GM18951 (cell line): ENCODE measurements around the gene NCOA5.

Source experiments
- POLR2A ChIP-seq: IDR thresholded peaks from 4 replicates; pipeline ENCODE4 v1.6.1; 2011; ENCODE audit warnings: mild to moderate bottlenecking; ENCODE audit not compliant: insufficient read length, insufficient read depth; ENCODE audit errors: extremely low read depth
- in situ Hi-C: fragments of 300-500 bp; cut with MboI; formaldehyde crosslinking; loops from one replicate; pipeline ENCODE4 v1.12.0; 2022; ENCODE audit warnings: low sequenced_read_pairs, mixed read lengths, inconsistent platforms; ENCODE audit not compliant: unreplicated experiment

The NCOA5 gene

GRCh38 chr20:46089417-46090388 is at the start of gene NCOA5:
TSS of gene NCOA5 (minus strand) at chr20:46089962. CDS start at chr20:46079424, 10,538 bp downstream.
- TF ChIP-seq POLR2A = peak; percentile 98
- in situ Hi-C loops = no loop called here

GRCh38 chr20:46139266-46139889 is 49.6 kb upstream of the NCOA5 start:
- no peak for TF ChIP-seq POLR2A
- in situ Hi-C loops = no loop called here

GRCh38 chr20:46137816-46138215 is 48.1 kb upstream of the NCOA5 start:
- in situ Hi-C loops = no loop called here
- TF ChIP-seq POLR2A = no peak

DNA sequence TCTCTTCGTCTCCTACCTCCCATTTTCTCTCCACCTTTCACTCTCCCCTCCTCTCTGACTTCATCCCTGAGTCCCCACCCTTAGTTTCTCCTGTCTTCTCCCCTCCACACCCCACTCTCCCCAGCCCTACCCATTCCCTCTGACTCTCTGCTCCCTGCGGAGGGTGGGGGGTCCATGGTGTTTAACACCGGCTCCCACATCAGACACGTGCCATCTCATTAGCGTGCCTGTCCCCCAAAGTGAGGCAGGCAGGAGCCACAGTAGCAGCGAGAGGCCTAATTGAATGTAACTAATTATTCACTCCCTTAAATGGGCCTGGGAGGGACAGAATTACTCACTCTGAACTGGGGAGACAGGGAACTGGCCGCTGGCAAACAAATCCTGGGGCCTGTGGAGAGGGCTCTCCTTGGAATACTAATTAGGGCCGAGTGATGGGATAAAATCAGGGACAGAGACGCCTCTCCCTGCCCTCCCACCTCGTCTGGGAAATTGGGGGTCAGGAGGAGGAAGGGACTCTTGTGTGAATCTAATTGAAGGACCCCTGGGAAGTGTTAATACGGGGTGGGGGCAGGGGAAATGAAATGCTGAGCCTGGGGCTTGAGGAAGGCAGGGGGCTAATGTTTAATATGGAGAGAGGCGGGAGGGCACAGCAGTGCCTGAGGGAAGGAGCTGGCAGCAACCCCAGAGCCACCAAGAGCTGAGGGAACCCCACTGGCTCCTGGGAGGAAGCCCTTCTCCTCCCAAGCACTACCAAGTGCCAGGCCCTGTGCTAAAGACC is 46.3 kb upstream of the NCOA5 start:
- in situ Hi-C loops = no loop called here
- TF ChIP-seq POLR2A = no peak

DNA sequence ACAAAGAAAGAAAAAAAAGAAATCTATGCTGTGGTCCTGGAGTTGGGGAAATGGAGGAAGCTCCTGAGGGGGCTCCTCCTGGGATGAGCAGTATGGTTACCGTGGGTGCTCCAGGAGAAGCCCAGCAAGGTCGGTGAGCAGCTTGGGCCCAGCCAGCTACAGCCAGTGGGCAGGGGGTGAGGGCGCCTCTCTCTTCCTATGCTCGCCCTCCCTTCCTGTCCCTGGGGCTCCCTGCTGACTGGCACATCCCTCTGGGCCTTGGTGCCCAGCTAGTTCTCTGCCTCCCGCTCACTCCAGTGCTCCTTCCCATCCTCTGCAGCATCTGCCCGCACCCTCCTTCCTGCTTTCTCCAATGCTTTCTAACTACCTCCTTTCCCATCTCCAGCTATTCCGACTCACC is 45.0 kb upstream of the NCOA5 start:
- in situ Hi-C loops = no loop called here
- TF ChIP-seq POLR2A = no peak

DNA sequence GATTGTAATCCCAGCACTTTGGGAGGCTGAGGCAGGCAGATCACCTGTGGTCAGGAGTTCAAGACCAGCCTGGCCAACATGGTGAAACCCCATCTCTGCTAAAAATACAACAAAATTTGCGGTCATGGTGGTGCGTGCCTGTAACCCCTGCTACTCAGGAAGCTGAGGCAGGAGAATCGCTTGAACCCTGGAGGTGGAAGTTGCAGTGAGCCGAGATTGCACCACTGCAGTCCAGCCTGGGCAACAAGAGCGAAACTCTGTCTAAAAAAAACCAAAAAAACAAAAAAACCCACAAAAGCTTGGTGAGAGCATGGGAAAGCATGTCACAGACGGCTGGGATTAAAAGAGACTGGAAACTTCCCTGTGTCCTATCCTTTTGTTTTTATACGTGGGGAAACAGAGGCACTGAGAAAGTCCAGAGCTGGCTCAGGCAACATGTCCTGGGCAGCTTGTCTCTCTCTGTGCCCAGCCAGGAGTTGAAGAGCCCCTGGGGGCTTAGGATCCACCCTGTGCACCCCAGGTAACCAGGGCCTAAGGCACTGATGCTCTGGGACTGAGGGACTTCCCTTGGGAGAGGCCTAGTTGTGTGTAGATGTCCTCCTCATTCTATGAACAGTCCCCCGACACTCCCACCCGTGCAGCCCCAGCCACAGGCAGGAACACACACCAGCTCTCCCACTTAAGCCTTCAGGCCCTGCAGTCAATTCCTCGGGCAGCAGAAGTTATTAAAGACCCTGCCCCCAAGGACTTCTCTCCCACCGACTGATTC is 44.3 kb upstream of the NCOA5 start:
- in situ Hi-C loops = no loop called here
- TF ChIP-seq POLR2A = no peak

DNA sequence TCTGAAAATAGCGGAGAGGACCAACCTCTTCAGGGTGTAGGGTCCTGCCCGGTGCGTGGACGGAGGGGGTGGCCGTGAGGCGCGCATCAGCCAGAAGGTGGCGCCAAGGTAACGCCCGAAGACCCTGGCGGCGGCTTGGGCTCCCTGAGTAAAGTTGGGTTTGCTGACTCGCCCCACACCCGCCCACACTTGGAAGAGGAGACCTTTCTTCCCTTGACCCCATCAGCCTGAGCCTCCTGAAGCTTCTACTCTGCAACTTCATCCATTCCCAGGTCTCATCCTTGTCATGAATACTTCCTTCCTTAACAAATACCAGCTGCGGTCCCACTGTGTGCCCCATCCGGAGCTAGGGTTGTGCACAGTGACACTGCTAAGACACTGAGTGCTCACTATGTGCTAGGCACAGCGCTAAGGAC is 43.0 kb upstream of the NCOA5 start:
- TF ChIP-seq POLR2A = no peak
- in situ Hi-C loops = no loop called here

GRCh38 chr20:46131396-46131795 is 41.6 kb upstream of the NCOA5 start:
- TF ChIP-seq POLR2A = no peak
- in situ Hi-C loops = no loop called here

GRCh38 chr20:46130534-46130933 is 40.8 kb upstream of the NCOA5 start:
- TF ChIP-seq POLR2A = no peak
- in situ Hi-C loops = no loop called here

DNA sequence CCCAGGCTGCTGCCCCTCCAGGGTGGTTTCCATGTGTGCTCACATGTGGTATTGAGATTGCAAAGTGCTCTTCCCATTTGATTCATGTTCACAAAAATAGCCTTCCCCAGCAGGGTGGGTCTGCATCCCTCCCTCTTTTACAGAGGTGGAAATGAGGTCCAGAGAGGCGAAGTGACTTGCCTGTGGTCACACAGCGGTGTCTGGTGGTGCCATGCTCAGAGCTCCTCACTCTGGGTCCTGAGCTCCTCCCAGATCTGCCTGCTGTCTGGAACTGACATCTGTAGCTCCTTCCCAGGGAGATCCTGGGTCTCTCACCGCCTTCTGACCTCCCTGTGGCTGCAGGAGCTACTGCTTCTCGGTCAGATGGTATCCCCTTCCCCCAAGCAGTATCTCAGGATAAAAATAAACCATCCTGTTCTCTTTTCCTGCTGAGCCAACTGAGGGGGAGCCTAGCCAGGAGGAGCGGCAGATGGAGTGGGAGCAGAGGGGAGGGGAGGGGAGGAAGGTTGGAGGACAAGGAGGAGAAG is 40.3 kb upstream of the NCOA5 start:
- in situ Hi-C loops = no loop called here

GRCh38 chr20:46128310-46129151 is 38.8 kb upstream of the NCOA5 start:
- TF ChIP-seq POLR2A = peak; percentile 15
- in situ Hi-C loops = no loop called here

More for the DNA sequence above, 40.3 kb upstream of the NCOA5 start:
- peak; percentile 52 for TF ChIP-seq POLR2A
